HuH-7.5 (cell line): Measurements from ENCODE around the gene KLF16.
"Not testable (repeated sequence)": the region's sequence is repeated elsewhere in the genome, so short reads cannot be mapped to it uniquely, and the experiment has no call there.

Source experiments
- DNase-seq: peaks from one replicate; pipeline ENCODE4 v3.0.0; 2011; ENCODE audit warnings: low spot score

KLF16 gene

GRCh38 chr19:1863328-1863637 is at the start of gene KLF16:
Gene KLF16 (minus strand): TSS chr19:1863579. CDS start chr19:1863497, 82 bp downstream.
- DNase-seq = no peak

GRCh38 chr19:1912760-1913505 is 49.6 kb upstream of the KLF16 start:
- no peak for DNase-seq

- no peak for DNase-seq
These were observed 48.6 kb upstream of the KLF16 start for GRCh38 chr19:1911995-1912394.

- no peak for DNase-seq
These were observed 47.7 kb upstream of the KLF16 start for GRCh38 chr19:1911098-1911497.

GRCh38 chr19:1910177-1910576 is 46.8 kb upstream of the KLF16 start:
- no peak for DNase-seq

GRCh38 chr19:1909761-1910080 is 46.3 kb upstream of the KLF16 start:
- DNase-seq = no peak

- DNase-seq = no peak
These were observed 44.9 kb upstream of the KLF16 start for GRCh38 chr19:1908364-1908678.

GRCh38 chr19:1907563-1908363 is 44.4 kb upstream of the KLF16 start:
- DNase-seq = no peak

GRCh38 chr19:1906985-1907562 is 43.7 kb upstream of the KLF16 start:
- no peak for DNase-seq

GRCh38 chr19:1905863-1906375 is 42.5 kb upstream of the KLF16 start:
- no peak for DNase-seq

- peak; percentile 95 for DNase-seq
These were observed 41.9 kb upstream of the KLF16 start, which contains the start of the genes ADAT3 and SCAMP4 for GRCh38 chr19:1905110-1905862. Gene ADAT3 (plus strand): TSS chr19:1905399. CDS start chr19:1912048, 6,649 bp downstream. Gene SCAMP4 (plus strand): TSS chr19:1905399. CDS start chr19:1915020, 9,621 bp downstream.

- no peak for DNase-seq
These were observed 41.4 kb upstream of the KLF16 start for GRCh38 chr19:1904860-1905109.

- no peak for DNase-seq
These were observed 39.5 kb upstream of the KLF16 start for GRCh38 chr19:1902923-1903322.

GRCh38 chr19:1901940-1902404 is 38.6 kb upstream of the KLF16 start:
- no peak for DNase-seq

GRCh38 chr19:1896508-1896907 is 33.1 kb upstream of the KLF16 start:
- no peak for DNase-seq

- no peak for DNase-seq
These were observed 30.4 kb upstream of the KLF16 start for GRCh38 chr19:1893791-1894190.

- no peak for DNase-seq
These were observed 26.5 kb upstream of the KLF16 start for GRCh38 chr19:1889907-1890306.

- DNase-seq = no peak
These were observed 25.0 kb upstream of the KLF16 start for GRCh38 chr19:1888385-1888784.

- DNase-seq = not testable (repeated sequence)
These were observed 23.0 kb upstream of the KLF16 start for GRCh38 chr19:1886360-1886759.

- peak; percentile 95 for DNase-seq
These were observed 22.2 kb upstream of the KLF16 start, which contains the start of gene ABHD17A for GRCh38 chr19:1885398-1886119. Gene ABHD17A (minus strand): TSS chr19:1885496. CDS start chr19:1881566, 3,930 bp downstream.

GRCh38 chr19:1884719-1885334 is 21.4 kb upstream of the KLF16 start:
- DNase-seq = peak; percentile 57
